Fibroblast of pulmonary artery (primary cell): ENCODE results near the gene ARHGEF10L.

Experiments used
- DNase-seq: peaks from one replicate; pipeline ENCODE4 v3.0.0-alpha.2; 2010; ENCODE audit warnings: low read depth
- H3K4me3 ChIP-seq: replicated peaks from 2 replicates; pipeline ENCODE4 v1.5.1; 2011; ENCODE audit warnings: low read depth, mild to moderate bottlenecking, control low read depth, low read length, moderate library complexity
- TF ChIP-seq, protein P1 (sequence below): IDR thresholded peaks from 2 replicates; pipeline ENCODE4 v1.5.1; 2011; ENCODE audit warnings: mild to moderate bottlenecking, control low read depth, low read length, inconsistent platforms; ENCODE audit errors: missing control alignments

Gene ARHGEF10L

GRCh38 chr1:17553975-17554700 lies 14.6 kb downstream of the ARHGEF10L start:
- DNase-seq = peak; percentile 68
- no peak overlapping the region for H3K4me3 ChIP-seq
- TF ChIP-seq, protein P1, sequence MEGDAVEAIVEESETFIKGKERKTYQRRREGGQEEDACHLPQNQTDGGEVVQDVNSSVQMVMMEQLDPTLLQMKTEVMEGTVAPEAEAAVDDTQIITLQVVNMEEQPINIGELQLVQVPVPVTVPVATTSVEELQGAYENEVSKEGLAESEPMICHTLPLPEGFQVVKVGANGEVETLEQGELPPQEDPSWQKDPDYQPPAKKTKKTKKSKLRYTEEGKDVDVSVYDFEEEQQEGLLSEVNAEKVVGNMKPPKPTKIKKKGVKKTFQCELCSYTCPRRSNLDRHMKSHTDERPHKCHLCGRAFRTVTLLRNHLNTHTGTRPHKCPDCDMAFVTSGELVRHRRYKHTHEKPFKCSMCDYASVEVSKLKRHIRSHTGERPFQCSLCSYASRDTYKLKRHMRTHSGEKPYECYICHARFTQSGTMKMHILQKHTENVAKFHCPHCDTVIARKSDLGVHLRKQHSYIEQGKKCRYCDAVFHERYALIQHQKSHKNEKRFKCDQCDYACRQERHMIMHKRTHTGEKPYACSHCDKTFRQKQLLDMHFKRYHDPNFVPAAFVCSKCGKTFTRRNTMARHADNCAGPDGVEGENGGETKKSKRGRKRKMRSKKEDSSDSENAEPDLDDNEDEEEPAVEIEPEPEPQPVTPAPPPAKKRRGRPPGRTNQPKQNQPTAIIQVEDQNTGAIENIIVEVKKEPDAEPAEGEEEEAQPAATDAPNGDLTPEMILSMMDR = no peak

DNA sequence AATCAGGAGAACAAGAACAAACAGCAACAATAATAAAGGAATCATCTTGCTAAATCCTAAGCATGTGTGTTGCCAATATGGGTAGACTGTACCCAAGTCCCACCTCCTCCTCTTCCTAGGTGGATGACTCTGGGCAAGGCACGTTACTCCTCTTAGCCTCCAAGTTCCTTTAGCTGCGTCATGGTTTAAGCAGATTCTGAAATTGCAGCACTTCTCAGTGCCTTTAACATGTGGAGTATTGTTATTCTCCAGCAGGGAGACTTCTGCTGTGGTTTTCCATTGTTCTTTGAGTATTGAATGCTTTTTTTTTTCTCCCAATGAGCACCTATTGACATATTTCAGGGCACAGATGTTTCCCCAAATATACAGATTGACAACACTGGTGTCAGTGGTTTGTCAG lies 15.5 kb downstream of the ARHGEF10L start:
- DNase-seq = no peak
- no peak overlapping the region for H3K4me3 ChIP-seq
- TF ChIP-seq, protein P1 = no peak

- DNase-seq = no peak
- TF ChIP-seq, protein P1 = no peak
- H3K4me3 ChIP-seq = no peak overlapping the region
These were observed 18.5 kb downstream of the ARHGEF10L start for GRCh38 chr1:17557986-17558385.

DNA sequence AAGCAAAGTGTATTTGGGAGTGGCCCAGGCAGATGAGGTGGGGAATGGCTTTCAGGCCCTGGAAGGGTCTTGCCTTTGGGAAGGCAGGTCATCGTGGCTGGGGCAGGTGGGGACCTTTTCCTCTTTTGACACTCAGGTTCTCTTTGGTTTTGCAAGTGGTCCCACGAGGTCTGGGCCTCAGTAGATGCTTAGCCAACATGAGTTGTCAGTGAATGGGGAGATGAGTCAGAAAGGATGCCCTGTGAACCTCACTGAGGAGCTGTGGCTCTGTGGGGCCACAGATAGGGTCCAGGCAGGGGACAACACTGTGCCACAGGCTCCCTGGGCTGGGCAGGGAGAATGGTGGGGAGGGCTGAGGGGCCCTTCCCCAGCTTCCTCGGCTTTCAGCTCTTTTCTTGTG lies 19.0 kb downstream of the ARHGEF10L start:
- DNase-seq = no peak
- TF ChIP-seq, protein P1 = no peak
- H3K4me3 ChIP-seq = no peak overlapping the region

DNA sequence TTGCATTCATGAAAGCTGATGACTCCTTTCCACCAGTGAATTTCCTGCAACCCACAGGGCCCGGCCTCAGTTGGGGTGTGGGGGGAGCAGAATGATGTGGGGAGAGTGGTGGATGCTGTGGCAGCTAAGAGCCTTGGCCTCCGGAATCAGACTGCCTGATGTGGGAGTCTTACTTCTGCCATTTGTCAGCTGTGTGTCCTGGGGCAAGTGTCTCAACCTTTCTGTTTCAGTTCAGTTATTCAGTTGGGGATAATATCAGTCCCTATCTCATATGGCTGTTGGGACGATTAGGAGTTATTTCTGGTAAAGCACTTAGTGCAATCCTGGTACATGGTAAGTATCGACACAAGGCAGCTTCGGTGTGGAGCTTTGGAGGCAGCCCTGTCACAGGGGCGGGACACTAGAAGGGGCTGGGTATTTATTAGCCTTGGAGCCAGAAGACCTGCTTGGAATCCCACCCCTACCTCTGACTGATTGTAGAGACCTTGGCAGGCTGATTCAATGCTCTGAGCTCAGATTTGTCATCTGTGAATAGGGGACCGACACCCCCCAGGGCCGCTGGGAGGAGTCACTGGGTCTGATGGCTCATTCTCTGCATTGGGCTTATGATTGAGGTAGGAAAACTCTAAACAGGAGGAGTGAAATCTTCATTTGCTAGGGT lies 19.6 kb downstream of the ARHGEF10L start:
- H3K4me3 ChIP-seq = no peak overlapping the region
- TF ChIP-seq, protein P1 = no peak
- DNase-seq = no peak

GRCh38 chr1:17559615-17560419 lies 20.3 kb downstream of the ARHGEF10L start:
- DNase-seq = no peak
- TF ChIP-seq, protein P1 = no peak
- no peak overlapping the region for H3K4me3 ChIP-seq
